NB4 (cell line): ENCODE measurements around the gene CD82.
A peak's percentile ranks its signal among the peaks of the same experiment; 100 is the strongest.

Experiments used
- DNase-seq: peaks from one replicate; pipeline ENCODE4 v3.0.0; 2010; ENCODE audit warnings: low read depth
- H3K4me3 ChIP-seq: one replicate; pipeline ENCODE4 v1.5.1; 2011; ENCODE audit warnings: mild to moderate bottlenecking, low read depth, low read length, moderate library complexity
- MYC ChIP-seq: IDR thresholded peaks from 2 replicates; pipeline ENCODE4 v1.6.1; 2011; ENCODE audit warnings: low read depth, low read length
- POLR2A ChIP-seq: IDR thresholded peaks from 2 replicates; pipeline ENCODE4 v1.6.1; 2011; ENCODE audit warnings: mild to moderate bottlenecking; ENCODE audit not compliant: insufficient read length; ENCODE audit errors: extremely low read depth
- TF ChIP-seq, protein P1 (sequence below): IDR thresholded peaks from one replicate; pipeline ENCODE4 v1.5.1; 2012; ENCODE audit warnings: low read depth, low read length
- TF ChIP-seq, protein P2 (sequence below): IDR thresholded peaks from 2 replicates; pipeline ENCODE4 v1.6.1; 2011; ENCODE audit warnings: low read depth, low read length

Gene CD82

DNA sequence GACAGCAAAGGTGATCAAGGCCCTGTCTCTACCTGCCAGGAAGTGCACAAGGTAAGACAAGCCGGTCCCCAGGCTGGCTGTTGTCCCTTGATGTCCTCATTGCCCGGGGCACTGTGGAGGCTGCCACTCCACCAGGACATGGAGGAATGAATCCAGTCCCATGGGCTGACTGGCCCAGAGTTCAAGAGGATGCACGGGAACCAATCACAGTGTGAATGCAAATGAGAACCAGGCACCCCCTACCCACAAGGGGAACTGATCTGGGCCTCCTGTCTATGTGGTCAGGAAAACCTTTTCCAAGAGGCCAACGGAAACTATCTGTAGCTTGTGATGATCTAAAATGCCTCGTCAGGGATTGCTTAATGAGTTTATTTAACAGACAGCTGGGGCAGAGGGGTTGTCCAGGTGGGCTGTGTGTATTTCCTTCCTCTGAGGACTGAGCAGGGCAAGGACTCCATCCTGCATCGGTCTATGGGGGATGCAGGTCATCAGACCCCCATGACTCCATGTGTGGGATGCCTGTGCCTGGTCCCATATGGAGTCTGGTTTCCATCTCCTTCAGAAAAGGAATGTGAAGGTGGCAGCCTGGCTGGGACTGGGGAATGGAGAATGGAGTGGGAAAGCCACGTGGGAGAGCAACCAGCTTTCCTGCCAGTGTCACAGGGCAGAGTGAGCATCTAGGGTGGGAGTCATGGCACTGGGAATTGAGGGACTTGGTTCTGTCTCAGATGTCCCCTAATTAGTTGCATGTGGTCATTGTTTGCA, 60.5 kb downstream of the CD82 start:
- H3K4me3 ChIP-seq: no peak overlapping the region
- TF ChIP-seq, protein P1, sequence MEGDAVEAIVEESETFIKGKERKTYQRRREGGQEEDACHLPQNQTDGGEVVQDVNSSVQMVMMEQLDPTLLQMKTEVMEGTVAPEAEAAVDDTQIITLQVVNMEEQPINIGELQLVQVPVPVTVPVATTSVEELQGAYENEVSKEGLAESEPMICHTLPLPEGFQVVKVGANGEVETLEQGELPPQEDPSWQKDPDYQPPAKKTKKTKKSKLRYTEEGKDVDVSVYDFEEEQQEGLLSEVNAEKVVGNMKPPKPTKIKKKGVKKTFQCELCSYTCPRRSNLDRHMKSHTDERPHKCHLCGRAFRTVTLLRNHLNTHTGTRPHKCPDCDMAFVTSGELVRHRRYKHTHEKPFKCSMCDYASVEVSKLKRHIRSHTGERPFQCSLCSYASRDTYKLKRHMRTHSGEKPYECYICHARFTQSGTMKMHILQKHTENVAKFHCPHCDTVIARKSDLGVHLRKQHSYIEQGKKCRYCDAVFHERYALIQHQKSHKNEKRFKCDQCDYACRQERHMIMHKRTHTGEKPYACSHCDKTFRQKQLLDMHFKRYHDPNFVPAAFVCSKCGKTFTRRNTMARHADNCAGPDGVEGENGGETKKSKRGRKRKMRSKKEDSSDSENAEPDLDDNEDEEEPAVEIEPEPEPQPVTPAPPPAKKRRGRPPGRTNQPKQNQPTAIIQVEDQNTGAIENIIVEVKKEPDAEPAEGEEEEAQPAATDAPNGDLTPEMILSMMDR: no peak
- TF ChIP-seq POLR2A: no peak
- no peak; the same call in 1 of the 2 replicates for TF ChIP-seq MYC
- TF ChIP-seq, protein P2, sequence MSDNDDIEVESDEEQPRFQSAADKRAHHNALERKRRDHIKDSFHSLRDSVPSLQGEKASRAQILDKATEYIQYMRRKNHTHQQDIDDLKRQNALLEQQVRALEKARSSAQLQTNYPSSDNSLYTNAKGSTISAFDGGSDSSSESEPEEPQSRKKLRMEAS: no peak

DNA sequence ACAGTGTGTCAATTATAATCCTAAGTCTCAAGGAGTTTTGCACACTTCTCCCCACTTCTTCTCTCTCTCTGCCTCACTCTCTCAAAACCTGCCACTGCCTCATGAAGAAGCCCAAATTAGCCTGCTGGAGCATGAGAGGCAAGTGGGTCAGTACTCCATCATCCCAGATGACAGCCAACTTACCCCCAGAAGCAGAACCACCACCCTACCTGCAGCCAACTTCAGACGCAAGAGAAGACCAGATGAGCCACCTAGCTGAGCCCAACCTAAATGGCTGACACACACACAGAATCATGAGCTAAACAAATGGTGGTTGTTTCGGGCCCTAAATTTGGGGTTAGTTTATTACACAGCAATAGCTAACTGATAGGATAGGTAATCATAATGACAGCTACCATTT, 61.2 kb downstream of the CD82 start:
- H3K4me3 ChIP-seq: no peak overlapping the region
- DNase-seq: no peak
- no peak for TF ChIP-seq MYC
- TF ChIP-seq POLR2A: no peak
- TF ChIP-seq, protein P1: no peak
- TF ChIP-seq, protein P2: no peak

More for the DNA sequence above, 60.5 kb downstream of the CD82 start:
- peak; percentile 78 for DNase-seq

DNA sequence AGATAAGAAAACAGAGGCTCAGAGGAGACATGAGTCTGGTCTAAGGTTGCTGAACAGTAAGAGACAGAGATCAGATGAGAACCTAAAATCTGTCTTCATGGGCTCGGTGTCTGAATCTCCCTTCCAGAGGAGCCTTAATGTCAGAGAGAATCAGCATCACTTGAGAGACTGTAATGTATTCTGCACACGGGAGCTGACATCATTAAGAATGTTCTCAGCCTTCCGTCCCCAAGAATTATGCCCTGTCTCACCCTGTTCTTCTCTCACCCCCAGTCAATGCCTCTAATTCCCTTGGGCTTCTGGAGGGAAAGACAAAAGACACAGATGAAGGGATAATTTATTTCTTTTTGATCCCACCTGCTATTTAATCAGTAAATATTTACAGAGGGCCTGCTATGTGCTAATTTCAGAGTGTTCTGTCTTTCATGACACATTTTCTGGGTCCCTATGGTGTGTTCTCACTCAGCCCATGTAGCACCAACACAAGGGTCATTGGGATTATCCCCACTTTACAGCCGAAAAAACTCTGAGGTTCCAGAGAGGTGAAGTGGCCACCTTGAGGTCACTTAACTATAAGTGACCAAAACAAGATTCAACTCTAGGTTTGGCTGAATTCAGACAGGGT, 61.8 kb downstream of the CD82 start:
- no peak for DNase-seq
- TF ChIP-seq, protein P1: no peak
- TF ChIP-seq, protein P2: no peak
- TF ChIP-seq MYC (no peak), POLR2A (no peak)
- no peak overlapping the region for H3K4me3 ChIP-seq

DNA sequence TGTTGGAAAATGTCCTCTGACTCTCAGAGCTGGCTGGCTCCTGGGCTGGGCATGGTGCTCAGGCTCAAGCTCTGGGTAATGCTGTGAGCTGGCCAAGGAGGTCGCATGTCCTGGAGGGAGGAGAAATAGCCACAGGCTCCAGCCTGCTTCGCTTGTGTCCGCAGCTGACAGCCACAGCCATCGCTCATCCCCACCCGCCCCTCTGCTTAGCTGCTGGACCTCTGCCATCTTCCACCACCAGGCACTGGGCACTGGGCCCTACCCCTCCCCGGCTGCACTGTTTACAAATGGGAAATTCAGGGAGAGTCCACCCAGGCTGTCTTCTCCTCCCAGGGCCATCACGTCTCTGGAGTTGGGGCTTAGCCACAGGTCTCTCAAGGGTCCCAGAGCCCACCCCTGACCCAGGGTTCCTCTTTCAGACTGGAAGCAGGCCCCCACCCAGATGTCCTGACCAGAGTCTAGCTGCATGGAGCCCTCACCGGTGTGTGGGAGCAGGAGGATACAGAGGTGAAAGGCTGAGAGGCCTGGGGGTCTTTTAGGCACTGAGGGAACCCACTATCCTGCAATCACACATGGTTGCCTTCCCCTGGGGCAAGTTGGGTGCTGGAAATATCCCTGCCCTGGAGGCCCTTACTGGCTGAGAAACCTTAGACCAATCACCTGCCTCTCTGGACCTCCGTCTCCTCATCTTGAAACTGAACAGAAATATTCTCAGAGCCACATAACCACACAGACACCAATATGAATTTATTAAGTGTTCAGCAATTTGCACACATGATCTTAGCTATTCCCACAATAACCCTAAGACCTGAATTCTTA, 62.7 kb downstream of the CD82 start:
- TF ChIP-seq POLR2A (no peak), MYC (no peak)
- TF ChIP-seq, protein P1: no peak
- TF ChIP-seq, protein P2: no peak
- H3K4me3 ChIP-seq: no peak overlapping the region
- DNase-seq: no peak

DNA sequence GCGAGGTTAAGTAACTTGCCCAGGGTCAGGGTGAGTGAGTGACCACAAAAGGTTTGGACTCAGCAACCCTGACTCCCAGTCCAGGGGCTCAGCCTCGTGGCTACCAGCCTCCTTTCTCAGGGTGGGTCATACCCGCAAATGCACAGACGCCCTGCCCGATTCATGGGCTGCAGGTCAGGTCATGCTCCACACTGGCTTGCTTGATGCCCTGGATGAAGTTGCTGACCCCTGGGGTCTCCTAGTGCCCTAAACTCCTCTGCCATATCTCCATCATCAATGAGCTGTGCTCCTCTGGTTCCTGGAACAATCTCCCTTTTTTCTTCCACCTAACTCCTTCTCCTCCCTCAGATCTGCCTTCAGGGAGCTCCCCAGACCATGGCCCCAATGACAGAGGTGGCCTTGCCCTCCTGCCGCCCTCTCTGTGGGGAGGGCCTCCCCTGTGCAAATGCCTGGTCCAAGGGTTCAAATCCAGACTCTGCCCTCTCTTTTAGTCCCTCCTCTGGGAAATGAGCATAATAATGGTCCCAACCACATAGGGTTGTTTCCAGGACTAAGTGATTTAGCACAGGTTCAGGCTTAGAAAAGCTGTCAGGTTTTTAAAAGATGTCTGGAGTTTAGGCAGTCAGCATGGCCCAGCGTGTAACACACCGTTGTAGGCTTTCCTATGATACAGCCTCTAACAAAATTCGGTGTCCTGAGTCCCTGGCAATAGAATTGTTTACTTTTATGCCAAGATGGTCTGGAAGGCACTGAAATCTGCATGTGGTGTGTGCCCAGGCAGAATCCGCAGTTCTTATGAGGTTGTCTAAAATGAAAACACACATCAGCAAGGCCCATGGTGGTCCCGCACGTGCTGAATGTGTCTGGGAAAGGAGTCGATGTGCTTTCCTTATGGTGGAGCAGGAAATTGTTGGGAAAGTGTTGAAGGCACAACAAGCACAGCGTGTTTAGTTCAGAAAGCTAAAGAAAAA, 63.6 kb downstream of the CD82 start:
- TF ChIP-seq, protein P1: no peak
- TF ChIP-seq, protein P2: no peak
- TF ChIP-seq MYC: no peak
- no peak for TF ChIP-seq POLR2A
- no peak for DNase-seq
- H3K4me3 ChIP-seq: no peak overlapping the region
